Suprapubic skin (tissue), 4 donors: ENCODE results near the gene EXTL1. TPM values are rescaled to one million over a fixed set of nuclear protein-coding genes. Genes with fewer than 3 reads are reported as not detected.

Experiments
- DNase-seq, 2 donors: peaks; one replicate each; pipeline ENCODE4 v3.0.0-alpha.2; 2019; ENCODE audit warnings: low spot score in 2 of 2
- H3K27ac ChIP-seq: fragments of 200-600 bp; sonication (generic); one replicate; pipeline ENCODE4 v1.5.1; 2019
- H3K27me3 ChIP-seq: fragments of 200-600 bp; sonication (generic); one replicate; pipeline ENCODE4 v1.5.1; 2019
- H3K36me3 ChIP-seq: fragments of 200-600 bp; sonication (generic); one replicate; pipeline ENCODE4 v1.5.1; 2019
- H3K4me1 ChIP-seq: fragments of 200-600 bp; sonication (generic); one replicate; pipeline ENCODE4 v1.5.1; 2019
- H3K4me3 ChIP-seq: fragments of 200-600 bp; sonication (generic); one replicate; pipeline ENCODE4 v1.5.1; 2019; ENCODE audit warnings: mild to moderate bottlenecking
- H3K9me3 ChIP-seq: fragments of 200-600 bp; sonication (generic); one replicate; pipeline ENCODE4 v1.5.1; 2019
- CTCF ChIP-seq, 2 donors: fragments of 200-600 bp in 1 of 2; fragments of 450-650 bp in 1 of 2; sonication (generic) in 1 of 2; IDR thresholded peaks; one replicate each; pipeline ENCODE4 v1.5.1; 2016 to 2019; ENCODE audit warnings: antibody characterized with exemption in 2 of 2, mild to moderate bottlenecking in 1 of 2, moderate library complexity in 1 of 2
- EP300 ChIP-seq: sonication (generic); formaldehyde crosslinking; IDR thresholded peaks from one replicate; pipeline ENCODE4 v1.6.1; 2017; ENCODE audit warnings: antibody characterized with exemption
- POLR2A ChIP-seq, 2 donors: fragments of 450-650 bp; IDR thresholded peaks; one replicate each; pipeline ENCODE4 v1.6.1; 2017; ENCODE audit warnings: antibody characterized with exemption in 2 of 2, mild to moderate bottlenecking in 2 of 2, moderate library complexity in 2 of 2
- POLR2AphosphoS5 ChIP-seq, 3 donors: sonication (generic); formaldehyde crosslinking; IDR thresholded peaks; one replicate each; pipeline ENCODE4 v1.6.1; 2017; ENCODE audit warnings: antibody characterized with exemption in 3 of 3
- WGBS: methylation state at CpG from one replicate; pipeline ENCODE4 v1.1.5; 2018; 5-methylcytosine and 5-hydroxymethylcytosine counted together
- total RNA-seq, 4 donors: library from RNA; depleted of rRNA; stranded (reverse); fragments of >200 nt; gene quantifications; one replicate each; pipeline ENCODE4 v1.1.0, GENCODE V29; 2016

The EXTL1 gene
- total RNA-seq, 4 donors from 2014 or later: 1.6 to 9.5 (median 4.2) TPM

- H3K4me3 ChIP-seq: peak overlapping the region; percentile 10
- H3K9me3 ChIP-seq: no peaks in the 10 kb centered on the region
- no peak overlapping the region for H3K27ac ChIP-seq
- no peak for TF ChIP-seq POLR2AphosphoS5 (IDR thresholded peaks at IDR 0.05)
- no peak for TF ChIP-seq CTCF (IDR thresholded peaks at IDR 0.05)
- TF ChIP-seq EP300: no peak
- TF ChIP-seq POLR2A (IDR thresholded peaks at IDR 0.05): no peak
- DNase-seq: no peak
- H3K27me3 ChIP-seq: no peaks in the 10 kb centered on the region
- H3K4me1 ChIP-seq: no peaks in the 10 kb centered on the region
- WGBS: 86% methylated on average over 6 of the region's 6 CpGs
- H3K36me3 ChIP-seq: peaks cover 21% of the 10 kb centered on the region
Measured at GRCh38 chr1:25990251-25990650, 31.3 kb upstream of the EXTL1 start.

GRCh38 chr1:25990702-25991395 is 30.7 kb upstream of the EXTL1 start:
- Histone ChIP-seq H3K9me3 (no peaks in the 10 kb centered on the region), H3K27me3 (no peaks in the 10 kb centered on the region), H3K4me1 (no peaks in the 10 kb centered on the region), H3K27ac (no peak overlapping the region), H3K4me3 (peak overlapping the region; percentile 10), H3K36me3 (peaks cover 15% of the 10 kb centered on the region)
- 73% methylated on average over 15 of the region's 15 CpGs for WGBS
- TF ChIP-seq POLR2A (IDR thresholded peaks at IDR 0.05) (no peak), CTCF (IDR thresholded peaks at IDR 0.05) (no peak), EP300 (no peak), POLR2AphosphoS5 (IDR thresholded peaks at IDR 0.05) (no peak)
- DNase-seq: no peak

- Histone ChIP-seq H3K36me3 (peaks cover 15% of the 10 kb centered on the region), H3K27me3 (no peaks in the 10 kb centered on the region), H3K9me3 (no peaks in the 10 kb centered on the region), H3K27ac (no peak overlapping the region), H3K4me1 (peaks cover 10% of the 10 kb centered on the region), H3K4me3 (no peak overlapping the region)
- 88% methylated on average over 5 of the region's 5 CpGs for WGBS
- no peak for DNase-seq
- TF ChIP-seq POLR2AphosphoS5 (IDR thresholded peaks at IDR 0.05): no peak
- TF ChIP-seq EP300: no peak
- no peak for TF ChIP-seq POLR2A (IDR thresholded peaks at IDR 0.05)
- no peak for TF ChIP-seq CTCF (IDR thresholded peaks at IDR 0.05)
Measured at GRCh38 chr1:25991937-25992688, 29.5 kb upstream of the EXTL1 start.

- Histone ChIP-seq H3K36me3 (peaks cover 9% of the 10 kb centered on the region), H3K4me3 (no peak overlapping the region), H3K27ac (no peak overlapping the region), H3K27me3 (no peaks in the 10 kb centered on the region), H3K9me3 (no peaks in the 10 kb centered on the region), H3K4me1 (peaks cover 13% of the 10 kb centered on the region)
- TF ChIP-seq EP300 (no peak), CTCF (IDR thresholded peaks at IDR 0.05) (no peak), POLR2A (IDR thresholded peaks at IDR 0.05) (no peak), POLR2AphosphoS5 (IDR thresholded peaks at IDR 0.05) (no peak)
- DNase-seq: no peak
- 89% methylated on average over 9 of the region's 9 CpGs for WGBS
Measured at GRCh38 chr1:25992689-25993171, 28.8 kb upstream of the EXTL1 start.
